Panc1 (cell line): ENCODE data around the gene FIGLA. TPM values are rescaled to one million over a fixed set of nuclear protein-coding genes. Genes with fewer than 3 reads are reported as not detected.

Experiments
- ATAC-seq: fragments of 200-7000 bp; cut with Tn5 transposase; 2 replicates; pipeline ENCODE4 v1.9.1; 2020; ENCODE audit warnings: mild to moderate bottlenecking, moderate library complexity
- BruUV-seq: library from RNA; stranded (reverse); fragments of 400-500 nt; replicated peaks from 2 replicates; lab custom pipeline; 2021; lab: Mats Ljungman, UMichigan
- CTCF ChIA-PET: fragments of 300-600 bp; sonication (Branson Sonifier 250); formaldehyde crosslinking; loops from one replicate; lab custom pipeline; 2022; ENCODE audit warnings: antibody characterized with exemption; lab: Charles Lee
- POLR2A ChIA-PET: fragments of 300-600 bp; sonication (Branson Sonifier 250); formaldehyde crosslinking; loops from one replicate; lab custom pipeline; 2022; ENCODE audit warnings: antibody characterized with exemption; lab: Charles Lee
- DNase-seq: peaks from one replicate; pipeline ENCODE4 v3.0.0-alpha.2; 2010; ENCODE audit warnings: low read depth, low spot score
- H3K27ac ChIP-seq: 2 replicates; pipeline ENCODE4 v1.5.1; 2011; ENCODE audit warnings: mild to moderate bottlenecking, low read length, inconsistent platforms
- H3K27me3 ChIP-seq: fragments of 200-500 bp; sonication (Bioruptor generic); 2 replicates; pipeline ENCODE4 v1.6.0; 2014; ENCODE audit warnings: low read length, inconsistent platforms; ENCODE audit not compliant: control insufficient read depth, insufficient read depth
- H3K36me3 ChIP-seq: fragments of 200-500 bp; sonication (Bioruptor generic); 2 replicates; pipeline ENCODE4 v1.5.1; 2014; ENCODE audit warnings: inconsistent platforms, mild to moderate bottlenecking, low read length, moderate library complexity; ENCODE audit not compliant: control insufficient read depth, insufficient read depth
- H3K4me1 ChIP-seq: 2 replicates; pipeline ENCODE4 v1.5.1; 2011; ENCODE audit warnings: inconsistent platforms, mild to moderate bottlenecking, low read length, moderate library complexity; ENCODE audit not compliant: control insufficient read depth, insufficient read depth
- H3K4me3 ChIP-seq, 2 experiments: 2 replicates each; pipeline ENCODE4 v1.5.1; 2011 to 2012; ENCODE audit warnings: low read depth in 2 of 2, low read length in 2 of 2, mild to moderate bottlenecking in 2 of 2, inconsistent platforms in 1 of 2, moderate library complexity in 1 of 2
- H3K9me3 ChIP-seq: fragments of 200-500 bp; sonication (Bioruptor generic); 2 replicates; pipeline ENCODE4 v1.5.1; 2014; ENCODE audit warnings: low read depth, mild to moderate bottlenecking, inconsistent platforms, low read length, moderate library complexity; ENCODE audit not compliant: control insufficient read depth, insufficient read depth
- POLR2AphosphoS5 ChIP-seq: IDR thresholded peaks from 2 replicates; pipeline ENCODE4 v1.6.1; 2012; ENCODE audit warnings: mild to moderate bottlenecking, low read depth, low read length, moderate library complexity
- REST ChIP-seq, 2 experiments: IDR thresholded peaks; 2 replicates each; pipeline ENCODE4 v1.6.1; 2011 to 2012; ENCODE audit warnings: low read depth in 2 of 2, control low read depth in 1 of 2, low read length in 1 of 2, mild to moderate bottlenecking in 1 of 2, moderate library complexity in 1 of 2; ENCODE audit not compliant: insufficient read depth in 1 of 2
- SIN3A ChIP-seq: IDR thresholded peaks from 2 replicates; pipeline ENCODE4 v1.6.1; 2012; ENCODE audit warnings: low read depth, mild to moderate bottlenecking, low read length, moderate library complexity, borderline replicate concordance; ENCODE audit not compliant: insufficient read depth
- TCF7L2 ChIP-seq: IDR thresholded peaks from 2 replicates; pipeline ENCODE4 v1.6.1; 2011; ENCODE audit warnings: mild to moderate bottlenecking, low read depth, low read length, inconsistent platforms
- in situ Hi-C: cut with HindIII; loops from 2 replicates; pipeline ENCODE4 v1.10.0; 2016; ENCODE audit warnings: low sequenced_read_pairs, low pct_unique_long_range_greater_than_20kb
- intact Hi-C: fragments of 100-400 bp; cut with micrococcal nuclease; formaldehyde crosslinking; loops from one replicate; pipeline ENCODE4 v1.10.0; 2022; ENCODE audit not compliant: unreplicated experiment
- total RNA-seq: library from RNA; stranded (reverse); gene quantifications from one replicate; pipeline ENCODE4 v1.2.1, GENCODE V29; 2021; ENCODE audit not compliant: unreplicated experiment
- TF ChIP-seq, protein P1 (sequence below): fragments of 450-650 bp; IDR thresholded peaks from 2 replicates; pipeline ENCODE4 v1.5.1; 2017; ENCODE audit warnings: mild to moderate bottlenecking

Gene FIGLA
- total RNA-seq, 1 experiment from 2014 or later: not detected

DNA sequence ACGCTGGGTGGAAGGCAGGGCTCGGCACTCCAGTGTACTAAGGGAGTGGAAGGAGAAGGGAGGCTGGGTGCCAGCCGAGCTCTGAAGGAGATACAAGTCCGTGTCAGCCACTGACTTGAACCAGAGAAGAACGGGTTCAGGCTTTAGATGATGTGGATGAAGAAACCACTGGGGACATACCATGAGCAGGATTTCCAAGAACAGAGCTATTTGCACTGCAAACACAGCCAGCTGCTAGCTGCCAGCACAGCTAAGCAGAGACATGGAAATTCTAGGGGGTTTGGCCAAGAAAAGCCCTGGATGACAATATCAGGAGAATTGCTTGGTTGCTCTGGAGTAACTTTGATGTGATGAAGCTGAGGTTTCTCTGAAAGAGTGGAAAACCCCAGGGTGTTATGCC is 39.9 kb upstream of the FIGLA start:
- CTCF ChIA-PET: interaction anchor here (0.6 kb wide), 1 partner anchor 131 kb away, joined by 3 read pairs; no protein-coding TSS in a partner anchor
- in situ Hi-C loops: no loop called here
- Histone ChIP-seq H3K36me3 (no peaks in the 10 kb centered on the region), H3K9me3 (no peaks in the 10 kb centered on the region), H3K27me3 (no peaks in the 10 kb centered on the region; the same call in 1 of the 2 replicates), H3K4me3 (no peak overlapping the region), H3K27ac (no peak overlapping the region), H3K4me1 (no peaks in the 10 kb centered on the region)
- ATAC-seq: no peak
- TF ChIP-seq, protein P1, sequence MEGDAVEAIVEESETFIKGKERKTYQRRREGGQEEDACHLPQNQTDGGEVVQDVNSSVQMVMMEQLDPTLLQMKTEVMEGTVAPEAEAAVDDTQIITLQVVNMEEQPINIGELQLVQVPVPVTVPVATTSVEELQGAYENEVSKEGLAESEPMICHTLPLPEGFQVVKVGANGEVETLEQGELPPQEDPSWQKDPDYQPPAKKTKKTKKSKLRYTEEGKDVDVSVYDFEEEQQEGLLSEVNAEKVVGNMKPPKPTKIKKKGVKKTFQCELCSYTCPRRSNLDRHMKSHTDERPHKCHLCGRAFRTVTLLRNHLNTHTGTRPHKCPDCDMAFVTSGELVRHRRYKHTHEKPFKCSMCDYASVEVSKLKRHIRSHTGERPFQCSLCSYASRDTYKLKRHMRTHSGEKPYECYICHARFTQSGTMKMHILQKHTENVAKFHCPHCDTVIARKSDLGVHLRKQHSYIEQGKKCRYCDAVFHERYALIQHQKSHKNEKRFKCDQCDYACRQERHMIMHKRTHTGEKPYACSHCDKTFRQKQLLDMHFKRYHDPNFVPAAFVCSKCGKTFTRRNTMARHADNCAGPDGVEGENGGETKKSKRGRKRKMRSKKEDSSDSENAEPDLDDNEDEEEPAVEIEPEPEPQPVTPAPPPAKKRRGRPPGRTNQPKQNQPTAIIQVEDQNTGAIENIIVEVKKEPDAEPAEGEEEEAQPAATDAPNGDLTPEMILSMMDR: no peak
- TF ChIP-seq TCF7L2 (no peak), REST (IDR thresholded peaks at IDR 0.05; ENCODE audit: insufficient read depth in 1 of 2, low read depth in 2 of 2, low read length in 1 of 2) (no peak), SIN3A (no peak), POLR2AphosphoS5 (no peak)
- no peak for DNase-seq
- no TSS peak for BruUV-seq
- intact Hi-C loops: no loop called here
- POLR2A ChIA-PET: no interaction called here

DNA sequence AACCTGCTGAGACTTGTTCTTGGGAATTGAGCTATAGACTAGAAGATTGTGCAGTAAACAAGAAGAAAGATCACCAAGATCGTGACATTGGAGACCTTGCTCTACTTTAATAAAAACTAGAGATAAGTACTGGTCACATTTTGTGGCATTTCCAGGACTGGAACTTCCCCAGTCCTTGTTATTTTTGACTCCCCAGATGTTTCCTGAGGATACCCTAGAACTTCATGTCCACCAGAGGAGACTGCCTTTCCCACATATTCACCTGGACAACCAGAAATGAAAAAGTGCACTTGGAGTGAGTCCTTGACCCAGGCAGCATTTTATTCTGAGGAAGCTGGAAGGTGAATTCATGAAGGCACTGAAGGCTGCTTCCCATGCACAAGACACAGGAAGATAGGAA is 39.5 kb upstream of the FIGLA start:
- ChIA-PET CTCF (interaction anchor here (0.6 kb wide), 1 partner anchor 132 kb away, joined by 3 read pairs; no protein-coding TSS in a partner anchor), POLR2A (no interaction called here)
- BruUV-seq: no TSS peak
- no peak overlapping the region for H3K4me3 ChIP-seq
- peaks cover 1% of the 10 kb centered on the region for H3K27me3 ChIP-seq
- no peak for ATAC-seq
- intact Hi-C loops: no loop called here
- DNase-seq: no peak
- TF ChIP-seq, protein P1: no peak
- TF ChIP-seq SIN3A (no peak), REST (IDR thresholded peaks at IDR 0.05; ENCODE audit: insufficient read depth in 1 of 2, low read depth in 2 of 2, low read length in 1 of 2) (no peak)
- no peak overlapping the region for H3K27ac ChIP-seq
- no peaks in the 10 kb centered on the region for H3K36me3 ChIP-seq
- no peaks in the 10 kb centered on the region for H3K4me1 ChIP-seq
- no peaks in the 10 kb centered on the region for H3K9me3 ChIP-seq
- in situ Hi-C loops: no loop called here
